Kidney epithelial cell (primary cell): Measurements from ENCODE around the gene ZFAND2B. TPM values are rescaled to one million over a fixed set of nuclear protein-coding genes. Genes with fewer than 3 reads are reported as not detected.
A peak's percentile ranks its signal among the peaks of the same experiment; 100 is the strongest.

Source experiments
- DNase-seq: peaks from one replicate; pipeline ENCODE4 v3.0.0-alpha.2; 2010; ENCODE audit warnings: low read depth
- H3K27me3 ChIP-seq: 2 replicates; pipeline ENCODE4 v1.6.0; 2011; ENCODE audit warnings: low read length; ENCODE audit not compliant: control insufficient read depth, insufficient read depth
- H3K36me3 ChIP-seq: 2 replicates; pipeline ENCODE4 v1.5.1; 2011; ENCODE audit warnings: low read length; ENCODE audit not compliant: control insufficient read depth, insufficient read depth
- H3K4me3 ChIP-seq: 2 replicates; pipeline ENCODE4 v1.5.1; 2011; ENCODE audit warnings: low read depth, mild to moderate bottlenecking, control low read depth, low read length
- CTCF ChIP-seq: IDR thresholded peaks from 2 replicates; pipeline ENCODE4 v1.5.1; 2011; ENCODE audit warnings: mild to moderate bottlenecking, moderate library complexity, low read length, control low read depth, inconsistent platforms; ENCODE audit not compliant: insufficient read depth, poor library complexity, severe bottlenecking
- total RNA-seq: library from RNA; depleted of rRNA; stranded (reverse); fragments of >200 nt; gene quantifications from 2 replicates; pipeline ENCODE4 v1.2.3, GENCODE V29; 2015

ZFAND2B gene
- total RNA-seq, 1 donor from 2014 or later = 44.3 TPM

DNA sequence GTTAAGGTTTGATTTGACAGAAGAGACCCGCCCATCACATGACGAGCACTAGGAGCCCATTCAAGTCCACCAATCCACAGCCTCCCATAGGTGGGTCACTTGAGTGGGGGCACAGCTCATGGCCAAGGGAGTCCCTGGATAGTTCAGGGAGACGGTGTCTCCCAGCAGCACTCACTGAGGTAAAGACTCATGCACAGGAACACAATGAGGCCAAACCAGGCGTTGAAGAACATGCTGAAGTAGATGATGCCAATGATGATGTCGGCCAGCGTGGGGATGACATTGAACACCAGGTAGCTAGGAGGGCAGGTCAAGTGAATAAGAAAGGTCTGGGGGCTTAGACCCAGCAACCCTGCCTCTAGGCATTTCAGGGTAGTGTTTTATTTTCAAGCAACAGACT lies 8.2 kb downstream of the ZFAND2B start:
- TF ChIP-seq CTCF = no peak
- no peak overlapping the region for H3K4me3 ChIP-seq
- peaks cover 5% of the 10 kb centered on the region for H3K36me3 ChIP-seq
- no peaks in the 10 kb centered on the region for H3K27me3 ChIP-seq
- no peak for DNase-seq

GRCh38 chr2:219215871-219216534 lies 9.4 kb downstream of the ZFAND2B start:
- Histone ChIP-seq H3K27me3 (no peaks in the 10 kb centered on the region), H3K4me3 (no peak overlapping the region), H3K36me3 (peaks cover 3% of the 10 kb centered on the region)
- DNase-seq = no peak
- TF ChIP-seq CTCF = no peak

- H3K36me3 ChIP-seq = peaks cover 3% of the 10 kb centered on the region
- TF ChIP-seq CTCF = no peak
- no peaks in the 10 kb centered on the region for H3K27me3 ChIP-seq
- no peak overlapping the region for H3K4me3 ChIP-seq
- DNase-seq = no peak
These were observed 9.9 kb downstream of the ZFAND2B start for GRCh38 chr2:219216535-219216915.

DNA sequence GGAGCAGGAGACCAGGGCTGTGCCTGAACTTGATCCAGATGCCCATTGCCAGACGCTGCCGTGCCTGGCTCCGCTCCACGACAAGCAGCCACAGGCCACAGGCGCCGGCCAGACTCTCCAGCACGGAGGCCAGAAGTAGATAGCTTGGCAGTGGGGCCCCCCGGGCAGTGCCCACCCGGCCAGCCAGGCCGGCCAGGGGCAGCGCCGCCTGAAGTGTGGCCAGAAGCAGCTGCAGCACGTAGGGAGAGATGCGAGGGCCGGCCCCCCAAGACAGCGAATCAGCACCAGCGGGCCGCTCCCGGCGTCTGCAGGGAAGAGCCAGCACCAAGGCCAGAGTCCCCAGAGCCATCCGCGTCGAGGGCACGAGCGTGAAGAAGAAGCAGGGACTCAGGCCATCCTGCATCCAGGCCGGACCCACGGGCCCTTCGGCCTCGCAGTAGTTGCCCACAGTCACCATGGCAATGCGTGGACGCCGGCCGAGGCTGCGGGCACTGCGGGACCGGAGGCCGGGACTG lies 11.7 kb downstream of the ZFAND2B start:
- Histone ChIP-seq H3K36me3 (peaks cover 2% of the 10 kb centered on the region), H3K27me3 (no peaks in the 10 kb centered on the region), H3K4me3 (peak overlapping the region; percentile 43)
- DNase-seq = no peak
- TF ChIP-seq CTCF = no peak

GRCh38 chr2:219218732-219219701 lies 12.4 kb downstream of the ZFAND2B start, which contains the start of gene ABCB6:
TSS of gene ABCB6 (minus strand) at chr2:219218958. CDS start at chr2:219218673, 285 bp downstream.
- Histone ChIP-seq H3K27me3 (no peaks in the 10 kb centered on the region), H3K36me3 (peaks cover 2% of the 10 kb centered on the region), H3K4me3 (peak within 1 kb of the TSS; percentile 43)
- no peak for DNase-seq
- no peak for TF ChIP-seq CTCF
